ENCODE data around the gene TBX20.

TBX20 gene, protein sequence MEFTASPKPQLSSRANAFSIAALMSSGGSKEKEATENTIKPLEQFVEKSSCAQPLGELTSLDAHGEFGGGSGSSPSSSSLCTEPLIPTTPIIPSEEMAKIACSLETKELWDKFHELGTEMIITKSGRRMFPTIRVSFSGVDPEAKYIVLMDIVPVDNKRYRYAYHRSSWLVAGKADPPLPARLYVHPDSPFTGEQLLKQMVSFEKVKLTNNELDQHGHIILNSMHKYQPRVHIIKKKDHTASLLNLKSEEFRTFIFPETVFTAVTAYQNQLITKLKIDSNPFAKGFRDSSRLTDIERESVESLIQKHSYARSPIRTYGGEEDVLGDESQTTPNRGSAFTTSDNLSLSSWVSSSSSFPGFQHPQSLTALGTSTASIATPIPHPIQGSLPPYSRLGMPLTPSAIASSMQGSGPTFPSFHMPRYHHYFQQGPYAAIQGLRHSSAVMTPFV

DNA sequence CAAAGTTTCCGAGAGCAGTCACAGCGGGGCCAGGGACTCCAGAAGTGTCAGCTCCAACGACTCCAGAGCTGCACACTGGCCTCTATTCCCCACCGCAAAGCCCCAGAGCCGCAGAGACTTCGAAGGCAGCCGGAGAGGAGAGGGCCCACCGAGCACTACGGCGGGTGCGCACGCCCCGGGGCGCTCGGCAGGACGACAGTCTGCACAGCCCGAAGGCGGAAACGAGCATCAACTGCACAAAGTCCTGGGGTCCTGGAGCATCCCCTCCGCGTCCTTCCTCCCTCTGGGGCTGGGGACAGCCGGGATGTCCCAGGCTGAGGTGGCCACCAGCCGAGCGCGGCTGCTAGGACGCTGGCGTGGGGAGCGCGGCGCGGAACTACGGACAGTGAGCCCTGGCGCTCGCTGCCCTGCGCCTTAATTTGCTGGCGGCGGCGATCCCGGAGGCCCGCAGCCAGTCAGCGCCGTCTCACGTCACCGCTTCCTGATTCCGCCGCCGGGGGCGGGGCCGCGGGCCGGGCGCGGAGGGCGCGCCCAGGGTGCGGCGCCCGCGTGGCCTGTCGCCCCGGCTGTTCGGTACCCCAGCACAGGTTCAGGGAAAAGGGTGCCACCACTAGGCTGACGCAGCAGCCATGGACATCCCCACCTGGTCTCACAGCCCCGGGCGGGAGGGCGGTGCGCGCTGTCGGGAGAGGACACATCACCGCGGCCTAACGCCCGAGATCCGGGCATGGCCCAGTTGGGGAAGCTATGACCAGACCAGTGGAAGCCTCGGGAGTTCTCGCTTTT is at the start of gene TBX20:
TBX20 (minus strand) TSS at position 391 of the 786 bp plus-strand sequence. CDS start 480 bp downstream, outside the sequence.
- no peak for DNase-seq (ENCODE audit: low read depth)

DNA sequence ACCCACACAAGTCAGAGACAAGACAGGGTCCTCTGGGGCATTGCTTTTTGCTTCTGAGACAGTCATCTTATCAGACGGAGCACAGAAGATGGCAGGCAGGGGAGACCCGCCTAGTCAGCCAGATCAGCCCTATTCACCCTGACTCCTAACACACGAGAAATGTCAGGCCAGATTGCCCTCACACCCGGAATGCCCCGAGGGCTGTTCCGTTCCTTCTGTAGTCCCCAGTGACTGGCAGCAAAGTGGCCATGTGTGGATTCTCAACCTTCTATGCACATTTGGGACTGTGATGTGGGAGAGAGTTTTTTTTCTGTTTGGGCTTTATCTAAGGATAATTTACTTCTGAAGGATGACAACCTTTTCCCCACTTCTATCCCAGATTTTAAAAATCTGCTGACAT is 35.5 kb upstream of the TBX20 start:
- DNase-seq (ENCODE audit: low read depth): no peak

DNA sequence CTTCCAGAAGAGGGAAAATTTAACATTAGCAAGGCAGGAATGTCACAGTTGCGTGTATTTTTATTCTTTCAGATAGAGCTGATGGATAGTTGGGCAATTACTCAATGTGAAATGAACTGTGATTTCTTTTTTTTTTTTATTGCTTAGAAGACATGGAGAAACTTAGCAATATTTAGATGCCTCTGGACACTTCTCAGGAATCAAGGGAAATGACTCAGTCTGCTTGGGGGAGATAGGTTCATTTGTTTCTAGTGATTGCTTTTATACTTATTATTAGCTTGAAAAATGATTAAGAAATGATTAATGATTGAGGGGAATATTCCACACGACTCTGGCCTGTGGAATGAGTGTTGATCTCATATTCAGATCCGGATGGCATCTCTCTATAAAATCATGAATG is 33.1 kb upstream of the TBX20 start:
- no peak for DNase-seq (ENCODE audit: low read depth)

DNA sequence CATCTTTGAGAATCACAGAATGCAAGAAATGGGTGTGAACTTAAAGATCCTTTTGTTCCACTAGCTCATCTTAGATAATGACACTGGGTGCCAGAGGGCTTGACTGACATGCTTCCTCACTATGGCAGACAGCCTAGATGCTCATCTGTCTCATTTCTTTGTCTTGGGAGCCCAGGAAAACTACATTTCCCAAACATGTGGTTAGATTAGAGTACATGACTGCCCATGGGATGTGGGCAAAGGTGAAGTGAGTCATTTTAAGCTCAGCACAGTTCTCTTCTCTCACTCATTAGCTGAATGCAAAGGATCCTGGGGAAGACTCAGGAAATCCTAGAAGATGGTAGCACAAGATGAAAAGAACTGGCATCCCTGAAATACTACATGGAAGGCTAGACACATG is 32.5 kb upstream of the TBX20 start:
- DNase-seq (ENCODE audit: low read depth): no peak

DNA sequence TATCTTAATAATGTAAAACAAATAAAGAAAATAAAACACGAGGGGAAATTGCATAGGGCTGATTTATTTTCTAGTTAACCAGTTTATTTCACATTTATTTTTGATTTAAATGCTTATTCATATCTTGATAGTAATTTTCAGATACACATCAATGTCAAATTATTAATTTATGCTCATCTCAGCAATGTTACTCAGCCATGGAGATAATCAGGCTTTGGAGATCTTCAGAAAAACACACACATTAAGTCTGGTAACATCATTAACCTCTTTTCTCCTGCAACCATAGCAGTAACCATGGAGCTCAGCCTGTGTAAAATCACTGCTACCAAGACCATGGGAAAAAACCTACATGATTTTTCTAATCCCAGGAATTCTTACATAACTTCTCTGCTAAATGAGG is 31.9 kb upstream of the TBX20 start:
- DNase-seq (ENCODE audit: low read depth): no peak

DNA sequence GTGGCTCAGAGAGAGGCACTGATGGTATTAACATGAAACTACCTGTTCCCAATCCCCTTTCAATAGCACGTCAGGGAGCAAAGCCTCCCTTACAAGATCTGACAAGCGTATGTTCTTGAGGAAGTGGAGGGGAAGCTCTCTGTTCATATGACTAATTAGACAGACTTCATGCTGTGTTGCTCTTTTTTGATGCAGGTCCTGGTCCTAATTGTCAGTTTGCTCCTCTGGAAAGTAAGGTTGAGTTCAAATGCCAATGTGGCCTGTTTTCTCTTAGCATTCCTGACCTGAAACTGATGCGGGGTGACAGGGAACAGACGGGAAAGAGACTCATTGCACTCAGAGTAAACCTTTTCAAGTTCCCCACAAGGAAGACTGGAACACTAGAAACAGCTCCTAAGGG is 27.0 kb upstream of the TBX20 start:
- no peak for DNase-seq (ENCODE audit: low read depth)

DNA sequence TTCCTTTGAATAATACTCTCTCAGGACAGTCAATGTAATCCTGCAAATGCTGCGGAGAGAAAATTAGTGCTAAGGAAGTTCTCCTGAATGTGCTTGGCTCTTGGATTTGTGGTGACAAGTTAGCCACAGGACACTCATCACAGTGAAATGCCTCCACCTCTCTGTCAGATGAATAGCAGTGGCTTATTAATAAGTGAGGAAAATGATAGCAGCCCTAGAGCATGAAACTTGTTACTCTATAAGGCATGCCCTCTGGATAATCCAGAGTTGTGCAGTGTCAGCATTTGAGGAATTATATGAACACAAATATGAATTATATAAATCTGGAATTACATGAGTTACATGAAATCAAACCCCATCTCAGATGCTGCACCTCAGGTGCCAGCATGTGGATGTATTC is 23.5 kb upstream of the TBX20 start:
- DNase-seq (ENCODE audit: low read depth): no peak

DNA sequence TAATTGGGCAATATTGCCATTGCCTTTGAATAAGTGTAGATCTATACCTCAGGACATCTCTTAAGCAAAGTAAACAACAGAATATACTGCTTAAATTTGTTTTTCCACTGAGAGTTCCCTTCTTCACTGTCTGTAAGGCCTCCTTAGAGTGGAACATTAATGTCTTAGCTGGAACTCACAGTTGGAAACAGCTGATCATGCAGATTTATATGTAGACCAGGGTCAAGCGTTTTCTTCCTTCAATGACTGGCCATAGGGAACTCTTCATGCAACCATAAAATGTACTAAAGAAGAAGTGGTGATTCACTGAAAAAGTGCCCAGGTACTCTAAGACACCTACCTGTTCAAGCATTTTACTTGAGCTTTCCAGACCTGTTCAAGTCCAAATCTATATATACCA is 18.3 kb upstream of the TBX20 start:
- no peak for DNase-seq (ENCODE audit: low read depth)

DNA sequence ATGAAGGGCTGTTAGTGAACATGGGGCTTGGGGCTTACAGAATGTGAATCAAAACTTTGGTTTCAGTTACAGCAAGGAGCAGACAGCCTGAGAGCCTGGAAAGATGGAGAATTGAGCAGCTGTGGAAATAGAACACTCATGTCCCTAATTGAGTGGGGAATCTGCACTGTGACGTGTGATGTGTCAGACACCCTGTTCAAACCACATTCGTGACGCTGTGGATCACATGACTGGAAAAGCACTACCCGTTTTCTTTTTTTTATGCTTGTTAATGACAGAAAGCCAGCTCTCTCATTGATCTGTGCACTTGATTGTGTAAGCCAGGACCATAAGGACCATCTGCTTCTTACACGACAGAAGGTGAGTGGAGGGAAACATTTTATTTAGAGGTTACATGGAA is 15.1 kb upstream of the TBX20 start:
- DNase-seq (ENCODE audit: low read depth): no peak

DNA sequence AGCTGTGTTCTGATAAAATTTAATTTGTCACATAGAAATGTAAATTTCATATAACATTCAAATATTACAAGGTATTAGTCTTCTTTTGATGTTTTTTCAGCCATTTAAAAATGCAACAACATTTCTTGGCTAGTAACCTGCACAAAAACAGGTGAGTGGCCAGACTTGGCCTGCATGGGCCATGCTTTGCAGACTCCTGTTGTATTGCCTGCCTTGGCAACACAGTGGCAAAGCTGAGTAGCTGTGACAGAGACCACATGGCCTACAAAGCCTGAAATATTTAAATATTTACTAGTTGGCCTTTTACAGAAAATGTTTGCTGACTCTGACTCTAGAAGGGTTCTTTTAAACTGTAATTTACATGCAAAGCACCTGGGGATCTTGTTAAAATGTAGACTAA is 13.5 kb upstream of the TBX20 start:
- no peak for DNase-seq (ENCODE audit: low read depth)

DNA sequence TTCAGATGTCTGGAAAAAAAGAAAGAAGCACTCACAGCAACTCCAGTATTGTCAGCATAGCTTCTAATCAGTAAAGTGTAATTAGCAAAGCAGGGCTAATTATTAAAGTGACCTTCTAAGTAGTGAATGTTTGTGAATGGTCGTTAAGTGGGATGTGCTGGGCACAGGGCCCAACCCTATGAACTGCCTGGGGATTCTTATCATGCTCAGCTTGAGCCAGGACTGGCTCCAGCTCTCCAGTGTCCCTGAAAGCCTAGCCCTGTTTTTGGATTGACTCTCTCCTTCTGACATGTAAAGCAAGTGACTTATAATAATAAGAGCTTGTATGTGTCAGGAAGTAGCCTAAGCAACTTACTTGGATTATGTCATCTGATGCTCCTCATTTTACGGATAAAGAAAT is 9.5 kb upstream of the TBX20 start:
- DNase-seq (ENCODE audit: low read depth): no peak

DNA sequence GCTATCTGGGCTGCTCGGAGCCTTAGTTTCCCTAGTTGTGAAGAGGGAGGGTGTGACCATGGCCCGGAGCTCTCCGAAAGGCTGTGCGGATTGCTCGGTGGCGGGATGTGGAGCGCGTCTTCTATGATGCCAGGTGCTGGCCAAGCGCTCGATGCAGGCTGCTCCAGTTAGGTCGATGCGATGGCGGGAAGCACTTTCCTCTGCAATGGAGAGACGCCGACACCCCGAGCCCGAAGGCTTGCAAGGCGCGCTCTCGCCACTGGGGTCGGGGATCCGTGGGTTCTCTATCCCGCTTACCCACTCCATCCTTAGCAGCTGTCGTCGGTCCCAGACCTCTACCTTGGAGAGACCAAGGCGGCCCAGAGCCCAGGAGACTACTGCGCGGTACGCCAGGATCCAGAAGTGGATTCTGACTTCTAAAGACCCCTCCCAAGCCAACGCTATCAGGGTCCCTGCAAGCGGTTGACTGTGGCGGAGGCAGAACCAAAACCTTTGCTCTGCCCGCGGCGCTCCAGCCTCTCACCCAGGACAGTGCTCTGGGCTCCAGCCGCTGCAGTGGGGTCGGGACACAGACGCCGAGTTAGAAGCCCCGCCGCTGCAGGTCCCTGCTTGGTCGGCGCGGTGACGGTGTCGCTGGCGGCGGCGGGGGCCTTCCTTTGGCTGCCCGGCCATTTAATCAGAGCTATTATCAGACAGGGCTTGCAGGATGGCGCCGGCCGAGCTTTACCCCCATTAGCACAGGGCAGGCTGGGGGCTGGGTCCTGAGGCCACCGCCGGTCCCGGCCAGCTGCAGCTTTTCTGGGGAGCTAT is 7.8 kb upstream of the TBX20 start:
- no peak for DNase-seq (ENCODE audit: low read depth)

DNA sequence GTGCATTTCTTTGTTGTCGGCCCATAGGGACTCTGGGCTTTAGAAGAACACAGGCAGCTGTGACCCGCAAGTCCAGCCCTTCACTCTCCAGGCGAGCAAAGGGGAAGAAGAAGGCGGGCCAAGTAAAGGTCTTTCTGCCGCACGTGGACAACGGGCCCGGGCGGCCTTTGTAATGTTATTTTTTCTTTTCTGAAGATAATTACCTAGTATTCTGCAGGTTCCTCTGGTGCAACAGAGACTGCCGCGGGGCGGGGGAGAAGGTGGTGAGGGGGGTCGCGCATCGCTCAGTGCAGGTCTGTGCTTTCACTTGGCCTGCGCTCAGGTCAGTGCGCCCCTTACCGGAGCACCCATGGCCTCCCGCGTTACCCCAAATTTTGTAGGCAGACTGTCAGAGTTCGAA is 7.1 kb upstream of the TBX20 start:
- DNase-seq (ENCODE audit: low read depth): no peak

DNA sequence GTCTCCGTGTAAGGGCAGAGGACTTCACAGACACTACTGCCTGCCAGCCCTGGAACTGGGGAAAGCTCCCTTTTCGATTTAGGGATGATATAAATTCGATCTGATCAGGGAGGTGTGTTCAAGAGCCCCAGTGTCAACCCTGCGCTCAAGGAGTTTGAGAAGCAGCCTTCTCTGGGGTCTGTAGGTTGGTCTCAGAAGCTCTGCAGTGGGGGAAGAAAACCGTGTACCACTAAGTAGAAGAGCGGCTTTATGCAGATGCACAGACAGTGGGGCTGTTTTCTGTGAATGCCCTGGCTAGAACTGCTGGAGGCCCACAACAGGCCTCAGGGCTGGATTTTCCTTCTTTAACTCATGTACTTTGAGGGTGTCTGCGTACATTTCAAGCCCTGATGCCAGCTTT is 6.3 kb upstream of the TBX20 start:
- DNase-seq (ENCODE audit: low read depth): no peak

DNA sequence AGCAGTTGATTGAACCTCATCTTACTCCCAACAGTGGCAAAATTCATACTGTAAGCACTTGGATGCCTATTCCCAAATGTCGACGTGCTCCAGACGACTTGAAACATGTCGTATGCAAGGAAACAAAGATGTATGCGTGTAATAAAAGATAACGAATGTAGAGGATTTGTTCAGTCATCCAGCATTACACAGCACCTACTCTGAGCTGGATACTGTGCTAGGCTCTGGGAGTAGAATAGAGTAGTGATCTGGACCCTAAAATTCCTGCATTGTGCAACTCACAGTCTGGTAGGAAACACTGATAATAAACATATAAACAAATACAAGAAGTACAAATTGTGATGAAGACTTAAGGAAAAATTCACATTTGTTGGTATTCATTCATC is 5.6 kb upstream of the TBX20 start:
- DNase-seq (ENCODE audit: low read depth): no peak

DNA sequence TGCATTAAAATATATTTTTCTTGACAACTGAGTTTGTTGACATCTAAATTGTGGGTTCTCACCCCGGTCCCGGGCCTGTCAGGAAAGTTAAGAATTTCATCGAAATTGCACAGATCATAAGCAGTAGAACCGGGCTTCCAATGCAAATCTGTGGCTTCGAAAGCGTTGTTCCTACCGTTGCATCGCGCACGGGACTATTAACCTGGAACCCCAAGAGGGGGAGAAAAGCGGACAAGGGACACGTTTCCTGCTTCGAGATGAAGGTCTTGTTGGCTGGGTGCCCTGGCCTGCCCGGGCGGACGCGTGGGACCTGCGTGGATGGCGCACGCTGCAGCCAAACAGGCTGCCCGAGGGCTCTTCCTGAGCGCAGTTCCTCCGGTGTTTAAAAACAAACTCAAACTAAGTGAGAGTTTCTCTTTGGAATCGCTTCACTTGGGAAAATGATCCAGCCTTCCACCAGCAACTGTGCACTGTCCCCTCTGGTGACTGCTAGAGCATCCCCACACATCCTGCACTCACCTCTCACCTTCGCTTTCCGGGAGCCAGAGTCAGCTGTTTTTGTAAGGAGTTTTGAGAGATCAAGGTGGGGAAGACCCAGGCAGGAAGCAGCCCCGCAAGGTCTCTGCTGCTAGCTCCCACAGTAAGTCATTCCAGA is 5.1 kb upstream of the TBX20 start:
- no peak for DNase-seq (ENCODE audit: low read depth)

DNA sequence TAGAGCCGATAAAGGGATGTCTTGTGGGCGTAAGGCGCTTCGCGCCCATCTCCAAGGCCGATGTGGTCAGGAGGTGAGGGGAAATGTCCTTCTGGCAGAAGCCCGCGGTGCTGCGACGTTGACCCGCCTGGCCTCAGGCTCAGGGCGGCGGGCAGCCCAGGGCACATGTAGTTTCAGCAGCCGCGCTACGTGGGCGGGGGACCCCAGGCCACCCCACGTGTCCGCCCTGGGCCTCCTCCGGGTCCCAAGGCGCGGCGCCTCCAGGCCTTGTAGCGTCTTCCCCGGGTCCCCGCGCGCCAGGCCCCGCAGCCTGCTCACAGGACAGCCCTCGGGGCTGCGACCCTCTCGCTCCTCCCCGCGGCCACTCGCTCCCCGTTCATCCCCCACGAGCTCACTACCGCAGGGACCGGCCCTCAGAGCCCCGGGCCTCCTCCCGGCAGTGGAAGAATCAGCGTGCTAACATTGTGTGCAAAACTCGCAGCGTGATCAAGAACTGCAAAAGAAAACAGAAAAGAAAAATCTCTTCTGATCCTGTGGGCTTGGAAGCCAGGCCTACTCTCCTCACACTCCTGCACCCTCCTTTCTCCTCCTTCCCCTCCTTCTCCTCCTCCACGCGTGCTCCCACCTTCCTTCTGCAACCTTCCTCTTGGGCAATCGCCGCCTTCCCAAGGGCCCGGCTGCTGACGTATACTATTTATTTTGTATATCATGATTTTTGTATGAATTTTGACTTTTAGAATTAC is 4.4 kb upstream of the TBX20 start:
- no peak for DNase-seq (ENCODE audit: low read depth)

DNA sequence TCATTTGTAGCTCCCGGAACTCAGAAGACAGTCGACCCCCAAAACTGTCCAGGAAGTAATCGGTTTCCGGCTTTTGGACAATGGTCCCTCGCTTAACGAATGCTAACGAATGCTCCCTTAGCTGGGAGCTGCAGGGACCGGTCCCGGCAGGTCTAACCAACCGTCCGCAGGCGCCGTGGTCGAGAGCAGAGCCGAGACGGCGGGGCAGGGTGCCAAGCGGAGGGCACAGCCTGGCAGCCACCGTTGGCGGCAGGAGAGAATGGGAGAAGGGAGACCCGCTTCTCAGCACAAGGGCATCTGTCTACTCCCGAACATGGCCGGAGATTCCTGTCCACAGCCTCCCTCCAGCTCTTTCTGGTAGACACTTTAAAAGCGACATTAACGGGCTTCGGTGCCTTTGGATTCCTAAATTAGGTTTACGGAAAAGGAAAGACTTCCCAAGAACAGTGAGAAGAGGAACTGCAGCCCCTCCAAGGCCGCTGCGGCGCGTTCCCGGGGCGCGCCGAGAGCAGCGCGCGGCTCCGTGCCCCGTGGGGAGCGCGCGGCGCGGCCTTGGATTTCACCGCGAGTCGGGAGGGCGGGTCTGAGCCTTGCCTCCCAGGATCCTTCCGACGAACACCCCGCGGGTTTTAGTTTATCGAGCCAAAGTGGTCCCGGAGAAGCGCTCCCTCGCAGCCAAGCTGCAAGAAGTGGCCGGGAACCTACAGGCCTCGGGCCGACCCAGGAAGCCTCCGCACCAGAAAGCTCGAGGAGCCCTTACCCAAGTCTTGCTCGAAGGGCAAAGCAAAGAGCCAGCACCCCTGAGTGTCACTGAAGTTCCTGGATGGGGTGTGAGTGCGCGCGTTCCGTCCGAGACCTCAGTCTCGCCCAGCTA is 3.6 kb upstream of the TBX20 start:
- no peak for DNase-seq (ENCODE audit: low read depth)

DNA sequence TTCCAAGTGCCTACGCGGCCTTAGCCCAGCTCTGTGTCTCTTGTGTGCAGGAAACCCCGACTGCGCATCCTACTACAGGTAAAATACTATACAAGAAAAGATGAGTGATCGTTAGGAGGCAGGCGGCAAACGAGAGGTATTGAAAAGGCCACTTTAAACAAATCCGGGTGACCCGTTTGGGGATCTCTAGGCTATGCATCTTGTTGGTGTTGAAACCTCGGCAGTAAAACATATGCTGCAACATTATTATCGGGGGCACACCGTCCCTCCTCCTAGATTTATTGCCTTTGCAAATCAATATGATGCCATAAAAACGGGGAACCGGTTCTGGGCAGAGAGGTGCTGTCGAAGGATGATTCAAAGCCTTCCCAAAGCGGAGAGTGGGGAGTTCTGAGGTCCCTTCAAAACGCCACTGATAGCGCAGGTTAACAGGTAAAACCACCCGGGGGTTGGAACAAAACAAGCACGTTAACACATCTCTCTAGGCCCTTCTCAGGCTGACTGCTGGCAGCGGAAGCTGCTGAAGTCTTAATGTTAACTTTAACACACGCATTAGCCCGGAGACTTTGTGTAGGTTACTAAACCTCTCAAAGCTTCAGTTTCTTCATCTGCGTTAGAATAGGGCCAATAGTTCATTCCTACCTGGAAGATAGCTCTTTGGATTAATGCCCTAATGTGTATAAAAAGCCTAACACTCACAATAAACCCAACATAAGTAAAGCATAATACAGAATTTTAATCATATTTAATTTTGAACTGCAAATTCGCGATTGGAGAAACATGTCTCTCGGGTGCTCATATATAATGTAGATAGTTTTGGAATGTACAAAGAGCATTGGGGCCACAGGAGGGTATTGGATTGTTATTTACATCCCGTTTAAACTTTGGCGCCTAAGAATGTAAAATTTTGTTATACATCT is 2.6 kb upstream of the TBX20 start:
- DNase-seq (ENCODE audit: low read depth): no peak
